ENCODE measurements around the gene MNAT1.

GRCh38 chr14:60973070-60973469 is 238.5 kb downstream of the MNAT1 start:
- no peak for TF ChIP-seq CTCF (IDR thresholded peaks at IDR 0.05; ENCODE audit: borderline replicate concordance, extremely low read depth, low read length, poor library complexity, severe bottlenecking)
- TF ChIP-seq EZH2 (IDR thresholded peaks at IDR 0.05; ENCODE audit: borderline replicate concordance, low read depth, low read length, severe bottlenecking): no peak
